K562 (cell line): ENCODE data around the gene PDHB. TPM values are rescaled to one million over a fixed set of nuclear protein-coding genes. Genes with fewer than 3 reads are reported as not detected.

ENCODE experiments used
- FIP1L1 ChIP-seq: fragments of 200-400 bp; formaldehyde crosslinking; IDR thresholded peaks from 2 replicates; pipeline ENCODE4 v1.6.1; 2018; ENCODE audit warnings: mild to moderate bottlenecking, low read depth, low read length; ENCODE audit not compliant: poor library complexity, severe bottlenecking
- KDM4B ChIP-seq, 2 experiments: fragments of 450-650 bp in 1 of 2; sonication (generic) in 1 of 2; IDR thresholded peaks; 2 replicates each; pipeline ENCODE4 v1.6.1; 2016 to 2017; ENCODE audit warnings: borderline replicate concordance in 2 of 2, antibody characterized with exemption in 1 of 2, low read depth in 1 of 2, mild to moderate bottlenecking in 1 of 2
- NONO ChIP-seq, 2 experiments: fragments of 200-400 bp in 1 of 2; fragments of 450-650 bp in 1 of 2; formaldehyde crosslinking in 1 of 2; IDR thresholded peaks; 2 replicates each; pipeline ENCODE4 v1.6.1; 2017; ENCODE audit warnings: low read depth in 2 of 2, mild to moderate bottlenecking in 2 of 2, moderate library complexity in 2 of 2, low read length in 1 of 2
- NRF1 ChIP-seq, 2 experiments: fragments of 450-650 bp; IDR thresholded peaks in 1 of 2; conservative IDR thresholded peaks in 1 of 2; 2 replicates each; pipeline ENCODE4 v1.6.1; 2014; ENCODE audit warnings: mild to moderate bottlenecking in 2 of 2
- U2AF2 ChIP-seq: fragments of 200-400 bp; formaldehyde crosslinking; optimal IDR thresholded peaks from 2 replicates; pipeline ENCODE3; 2017; ENCODE audit warnings: low read depth, mild to moderate bottlenecking, low read length
- ZNF121 ChIP-seq: sonication (generic); formaldehyde crosslinking; conservative IDR thresholded peaks from 2 replicates; pipeline ENCODE4 v1.8.0; 2022; ENCODE audit warnings: missing genetic modification reagents
- polyA plus RNA-seq, 8 experiments: library from polyadenylated mRNA; depleted of rRNA in 4 of 8; stranded (reverse) in 5 of 8; unstranded in 3 of 8; fragments of >200 nt; fragmentation: Nextera tagmentation in 2 of 8; fragmentation: Illumina TruSeq in 1 of 8; extraction: Ambion mirVana in 2 of 8; extraction: Trizol in 1 of 8; gene quantifications; 2 replicates each; pipeline versions ENCODE4 v1.2.1 to v1.2.3, GENCODE V29; 2011 to 2014; ENCODE audit warnings: inconsistent platforms in 1 of 8, missing spikeins in 1 of 8
- total RNA-seq, 7 experiments: library from RNA; depleted of rRNA in 6 of 7; stranded (reverse); fragments of >200 nt in 6 of 7; fragmentation: Illumina TruSeq in 2 of 7; extraction: Trizol in 2 of 7; gene quantifications; 2 replicates each; pipeline versions ENCODE4 v1.2.1 to v1.2.3, GENCODE V29; 2011 to 2021; ENCODE audit warnings: low replicate concordance in 1 of 7
- TF ChIP-seq, protein P1 (sequence below): IDR thresholded peaks from 2 replicates; pipeline ENCODE4 v1.6.1; 2011; ENCODE audit warnings: borderline replicate concordance, low read depth, mild to moderate bottlenecking, moderate library complexity, low read length; ENCODE audit not compliant: insufficient read depth, poor library complexity, severe bottlenecking
- TF ChIP-seq, protein P2 (sequence below): fragments of 450-650 bp; formaldehyde crosslinking; IDR thresholded peaks from 2 replicates; pipeline ENCODE4 v1.4.0; 2020; ENCODE audit warnings: mild to moderate bottlenecking, mixed read lengths
- TF ChIP-seq, protein P3 (sequence below): fragments of 450-650 bp; formaldehyde crosslinking; IDR thresholded peaks from 2 replicates; pipeline ENCODE4 v1.4.0; 2022; ENCODE audit warnings: missing genetic modification characterization
- TF ChIP-seq, protein P4 (sequence below), 2 experiments: fragments of 450-650 bp in 1 of 2; sonication (generic) in 1 of 2; formaldehyde crosslinking in 1 of 2; IDR thresholded peaks; 2 replicates each; pipeline versions ENCODE4 v1.7.1 to v1.9.0; 2016 to 2022; ENCODE audit warnings: inconsistent platforms in 1 of 2, mild to moderate bottlenecking in 1 of 2, missing genetic modification reagents in 1 of 2

The PDHB gene
- total and polyA plus RNA-seq, 9 of the 15 experiments (the other 6 are each of a cell fraction or from before 2014, with no cell fraction given) = 51.2 to 178 (median 85.2) TPM

DNA sequence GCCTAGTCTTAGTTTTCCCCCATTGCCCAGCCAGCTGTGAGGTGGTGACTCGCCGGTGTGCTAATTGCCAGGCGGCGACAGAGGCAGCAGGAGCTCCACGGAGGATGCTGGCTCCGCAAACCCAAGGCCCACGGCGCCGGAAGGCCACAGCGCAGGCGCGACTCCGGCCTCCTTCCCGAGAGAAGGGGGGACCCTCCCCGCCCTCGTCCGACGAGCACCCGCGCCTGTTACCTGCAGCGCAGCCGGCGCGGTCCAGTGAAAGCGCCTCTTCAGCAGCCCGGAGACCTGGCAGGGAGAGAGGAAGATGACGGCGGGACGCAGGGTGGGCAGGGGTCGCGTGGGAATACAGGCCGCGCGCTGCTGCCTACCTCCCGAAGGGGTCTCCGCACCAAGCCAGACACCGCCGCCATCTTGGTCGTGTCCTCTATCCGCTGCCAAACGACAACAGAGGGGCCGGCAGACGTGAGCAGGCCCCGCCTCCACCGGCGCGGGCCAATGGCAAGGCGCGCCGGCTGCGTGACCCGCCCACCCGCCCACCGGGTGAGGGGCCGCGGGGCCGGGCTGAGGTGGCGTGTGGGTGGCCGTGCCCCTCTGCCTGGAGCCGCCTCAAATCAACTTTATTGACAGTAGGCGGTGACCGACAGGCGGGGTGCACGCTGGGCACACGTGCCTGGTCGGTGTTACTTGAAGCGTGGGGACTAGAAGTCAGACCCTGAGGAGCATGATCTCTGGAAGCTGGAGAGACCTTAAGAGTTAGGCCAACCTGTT lies at the start of gene PDHB (continued):
- TF ChIP-seq, protein P1, sequence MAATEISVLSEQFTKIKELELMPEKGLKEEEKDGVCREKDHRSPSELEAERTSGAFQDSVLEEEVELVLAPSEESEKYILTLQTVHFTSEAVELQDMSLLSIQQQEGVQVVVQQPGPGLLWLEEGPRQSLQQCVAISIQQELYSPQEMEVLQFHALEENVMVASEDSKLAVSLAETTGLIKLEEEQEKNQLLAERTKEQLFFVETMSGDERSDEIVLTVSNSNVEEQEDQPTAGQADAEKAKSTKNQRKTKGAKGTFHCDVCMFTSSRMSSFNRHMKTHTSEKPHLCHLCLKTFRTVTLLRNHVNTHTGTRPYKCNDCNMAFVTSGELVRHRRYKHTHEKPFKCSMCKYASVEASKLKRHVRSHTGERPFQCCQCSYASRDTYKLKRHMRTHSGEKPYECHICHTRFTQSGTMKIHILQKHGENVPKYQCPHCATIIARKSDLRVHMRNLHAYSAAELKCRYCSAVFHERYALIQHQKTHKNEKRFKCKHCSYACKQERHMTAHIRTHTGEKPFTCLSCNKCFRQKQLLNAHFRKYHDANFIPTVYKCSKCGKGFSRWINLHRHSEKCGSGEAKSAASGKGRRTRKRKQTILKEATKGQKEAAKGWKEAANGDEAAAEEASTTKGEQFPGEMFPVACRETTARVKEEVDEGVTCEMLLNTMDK = peak; percentile 3
- TF ChIP-seq NRF1 (conservative IDR thresholded peaks at IDR 0.05 in 1 of 2, IDR thresholded peaks at IDR 0.05 in 1 of 2) (peak; percentile 94 to 95), U2AF2 (no peak), FIP1L1 (peak; percentile 70), KDM4B (IDR thresholded peaks at IDR 0.05; ENCODE audit: borderline replicate concordance in 2 of 2, low read depth in 1 of 2) (peak in 1 of 2 experiments; percentile 69; a peak in 1 of 4 replicates), NONO (IDR thresholded peaks at IDR 0.05; ENCODE audit: low read depth in 2 of 2, low read length in 1 of 2) (peak in 1 of 2 experiments; percentile 27; a peak in 1 of 4 replicates), ZNF121 (no peak)
- TF ChIP-seq, protein P2, sequence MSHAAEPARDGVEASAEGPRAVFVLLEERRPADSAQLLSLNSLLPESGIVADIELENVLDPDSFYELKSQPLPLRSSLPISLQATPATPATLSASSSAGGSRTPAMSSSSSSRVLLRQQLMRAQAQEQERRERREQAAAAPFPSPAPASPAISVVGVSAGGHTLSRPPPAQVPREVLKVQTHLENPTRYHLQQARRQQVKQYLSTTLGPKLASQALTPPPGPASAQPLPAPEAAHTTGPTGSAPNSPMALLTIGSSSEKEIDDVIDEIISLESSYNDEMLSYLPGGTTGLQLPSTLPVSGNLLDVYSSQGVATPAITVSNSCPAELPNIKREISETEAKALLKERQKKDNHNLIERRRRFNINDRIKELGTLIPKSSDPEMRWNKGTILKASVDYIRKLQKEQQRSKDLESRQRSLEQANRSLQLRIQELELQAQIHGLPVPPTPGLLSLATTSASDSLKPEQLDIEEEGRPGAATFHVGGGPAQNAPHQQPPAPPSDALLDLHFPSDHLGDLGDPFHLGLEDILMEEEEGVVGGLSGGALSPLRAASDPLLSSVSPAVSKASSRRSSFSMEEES (CRISPR knock-in tag) = no peak
- TF ChIP-seq, protein P3, sequence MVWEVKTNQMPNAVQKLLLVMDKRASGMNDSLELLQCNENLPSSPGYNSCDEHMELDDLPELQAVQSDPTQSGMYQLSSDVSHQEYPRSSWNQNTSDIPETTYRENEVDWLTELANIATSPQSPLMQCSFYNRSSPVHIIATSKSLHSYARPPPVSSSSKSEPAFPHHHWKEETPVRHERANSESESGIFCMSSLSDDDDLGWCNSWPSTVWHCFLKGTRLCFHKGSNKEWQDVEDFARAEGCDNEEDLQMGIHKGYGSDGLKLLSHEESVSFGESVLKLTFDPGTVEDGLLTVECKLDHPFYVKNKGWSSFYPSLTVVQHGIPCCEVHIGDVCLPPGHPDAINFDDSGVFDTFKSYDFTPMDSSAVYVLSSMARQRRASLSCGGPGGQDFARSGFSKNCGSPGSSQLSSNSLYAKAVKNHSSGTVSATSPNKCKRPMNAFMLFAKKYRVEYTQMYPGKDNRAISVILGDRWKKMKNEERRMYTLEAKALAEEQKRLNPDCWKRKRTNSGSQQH = no peak
- TF ChIP-seq, protein P4, sequence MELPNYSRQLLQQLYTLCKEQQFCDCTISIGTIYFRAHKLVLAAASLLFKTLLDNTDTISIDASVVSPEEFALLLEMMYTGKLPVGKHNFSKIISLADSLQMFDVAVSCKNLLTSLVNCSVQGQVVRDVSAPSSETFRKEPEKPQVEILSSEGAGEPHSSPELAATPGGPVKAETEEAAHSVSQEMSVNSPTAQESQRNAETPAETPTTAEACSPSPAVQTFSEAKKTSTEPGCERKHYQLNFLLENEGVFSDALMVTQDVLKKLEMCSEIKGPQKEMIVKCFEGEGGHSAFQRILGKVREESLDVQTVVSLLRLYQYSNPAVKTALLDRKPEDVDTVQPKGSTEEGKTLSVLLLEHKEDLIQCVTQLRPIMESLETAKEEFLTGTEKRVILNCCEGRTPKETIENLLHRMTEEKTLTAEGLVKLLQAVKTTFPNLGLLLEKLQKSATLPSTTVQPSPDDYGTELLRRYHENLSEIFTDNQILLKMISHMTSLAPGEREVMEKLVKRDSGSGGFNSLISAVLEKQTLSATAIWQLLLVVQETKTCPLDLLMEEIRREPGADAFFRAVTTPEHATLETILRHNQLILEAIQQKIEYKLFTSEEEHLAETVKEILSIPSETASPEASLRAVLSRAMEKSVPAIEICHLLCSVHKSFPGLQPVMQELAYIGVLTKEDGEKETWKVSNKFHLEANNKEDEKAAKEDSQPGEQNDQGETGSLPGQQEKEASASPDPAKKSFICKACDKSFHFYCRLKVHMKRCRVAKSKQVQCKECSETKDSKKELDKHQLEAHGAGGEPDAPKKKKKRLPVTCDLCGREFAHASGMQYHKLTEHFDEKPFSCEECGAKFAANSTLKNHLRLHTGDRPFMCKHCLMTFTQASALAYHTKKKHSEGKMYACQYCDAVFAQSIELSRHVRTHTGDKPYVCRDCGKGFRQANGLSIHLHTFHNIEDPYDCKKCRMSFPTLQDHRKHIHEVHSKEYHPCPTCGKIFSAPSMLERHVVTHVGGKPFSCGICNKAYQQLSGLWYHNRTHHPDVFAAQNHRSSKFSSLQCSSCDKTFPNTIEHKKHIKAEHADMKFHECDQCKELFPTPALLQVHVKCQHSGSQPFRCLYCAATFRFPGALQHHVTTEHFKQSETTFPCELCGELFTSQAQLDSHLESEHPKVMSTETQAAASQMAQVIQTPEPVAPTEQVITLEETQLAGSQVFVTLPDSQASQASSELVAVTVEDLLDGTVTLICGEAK (IDR thresholded peaks at IDR 0.05) = peak; percentile 89
- TF ChIP-seq, protein P4 (CRISPR knock-in tag; IDR thresholded peaks at IDR 0.05) = peak; percentile 73
